ENCODE data around the gene ANKFY1. TPM values are rescaled to one million over a fixed set of nuclear protein-coding genes. Genes with fewer than 3 reads are reported as not detected.

ANKFY1 gene, protein sequence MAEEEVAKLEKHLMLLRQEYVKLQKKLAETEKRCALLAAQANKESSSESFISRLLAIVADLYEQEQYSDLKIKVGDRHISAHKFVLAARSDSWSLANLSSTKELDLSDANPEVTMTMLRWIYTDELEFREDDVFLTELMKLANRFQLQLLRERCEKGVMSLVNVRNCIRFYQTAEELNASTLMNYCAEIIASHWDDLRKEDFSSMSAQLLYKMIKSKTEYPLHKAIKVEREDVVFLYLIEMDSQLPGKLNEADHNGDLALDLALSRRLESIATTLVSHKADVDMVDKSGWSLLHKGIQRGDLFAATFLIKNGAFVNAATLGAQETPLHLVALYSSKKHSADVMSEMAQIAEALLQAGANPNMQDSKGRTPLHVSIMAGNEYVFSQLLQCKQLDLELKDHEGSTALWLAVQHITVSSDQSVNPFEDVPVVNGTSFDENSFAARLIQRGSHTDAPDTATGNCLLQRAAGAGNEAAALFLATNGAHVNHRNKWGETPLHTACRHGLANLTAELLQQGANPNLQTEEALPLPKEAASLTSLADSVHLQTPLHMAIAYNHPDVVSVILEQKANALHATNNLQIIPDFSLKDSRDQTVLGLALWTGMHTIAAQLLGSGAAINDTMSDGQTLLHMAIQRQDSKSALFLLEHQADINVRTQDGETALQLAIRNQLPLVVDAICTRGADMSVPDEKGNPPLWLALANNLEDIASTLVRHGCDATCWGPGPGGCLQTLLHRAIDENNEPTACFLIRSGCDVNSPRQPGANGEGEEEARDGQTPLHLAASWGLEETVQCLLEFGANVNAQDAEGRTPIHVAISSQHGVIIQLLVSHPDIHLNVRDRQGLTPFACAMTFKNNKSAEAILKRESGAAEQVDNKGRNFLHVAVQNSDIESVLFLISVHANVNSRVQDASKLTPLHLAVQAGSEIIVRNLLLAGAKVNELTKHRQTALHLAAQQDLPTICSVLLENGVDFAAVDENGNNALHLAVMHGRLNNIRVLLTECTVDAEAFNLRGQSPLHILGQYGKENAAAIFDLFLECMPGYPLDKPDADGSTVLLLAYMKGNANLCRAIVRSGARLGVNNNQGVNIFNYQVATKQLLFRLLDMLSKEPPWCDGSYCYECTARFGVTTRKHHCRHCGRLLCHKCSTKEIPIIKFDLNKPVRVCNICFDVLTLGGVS
- total RNA-seq = 10 to 100 TPM; 33.4 to 37.1 (median 34.8) TPM

- peak; percentile 97 for DNase-seq
- peak; percentile 98 to 99 for ATAC-seq
- H3K4me3 Mint-ChIP-seq = peak within 1 kb of the TSS; percentile 90
- H3K9me3 Mint-ChIP-seq = no peaks in the 10 kb centered on the region
- H3K27me3 Mint-ChIP-seq (ENCODE audit: low read depth) = no peaks in the 10 kb centered on the region
- H3K4me1 Mint-ChIP-seq (ENCODE audit: low read depth) = peaks cover 32% of the 10 kb centered on the region
- peaks cover 14% of the 10 kb centered on the region for H3K36me3 Mint-ChIP-seq (ENCODE audit: insufficient read depth)
Observed at GRCh38 chr17:4263282-4264215, at the start of gene ANKFY1. ANKFY1 (minus strand) TSS chr17:4263979; CDS start chr17:4263941, 38 bp downstream.

DNA sequence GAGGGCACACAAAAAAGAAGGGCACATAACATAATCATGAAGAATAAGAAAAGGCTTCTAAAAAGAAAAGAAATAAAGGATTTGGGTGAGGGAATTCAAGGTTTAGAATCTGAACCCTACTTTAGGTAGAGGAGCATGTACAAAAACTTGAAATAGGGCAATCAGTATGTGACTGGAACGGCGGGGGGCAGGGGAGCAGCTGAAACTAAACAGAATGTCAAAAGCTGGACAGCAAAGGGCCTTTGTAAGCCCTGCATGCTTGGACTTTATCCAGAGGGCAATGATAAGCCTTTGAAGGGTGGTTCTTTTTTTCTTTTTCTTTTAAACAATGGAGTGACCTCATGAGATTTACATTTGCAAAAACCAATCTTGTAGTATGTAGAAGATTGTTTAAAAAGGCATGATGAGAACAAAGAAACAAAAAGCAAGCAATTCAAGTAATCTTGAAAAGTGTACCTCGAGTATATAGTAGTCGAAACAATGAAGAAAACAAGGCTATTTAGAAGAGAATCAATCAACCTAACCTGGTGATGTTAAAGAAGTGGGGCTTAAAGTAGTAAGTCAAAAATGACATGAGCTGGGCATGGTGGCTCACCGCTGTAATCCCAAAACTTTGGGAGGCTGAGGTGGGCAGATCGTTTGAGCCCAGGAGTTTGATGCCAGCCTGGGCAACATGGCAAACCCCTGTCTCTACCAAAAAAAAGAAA, 46.7 kb upstream of the ANKFY1 start:
- H3K4me3 Mint-ChIP-seq = no peak overlapping the region
- ATAC-seq (no peak), DNase-seq (no peak)
- H3K9me3 Mint-ChIP-seq = no peaks in the 10 kb centered on the region
- no peaks in the 10 kb centered on the region for H3K27me3 Mint-ChIP-seq (ENCODE audit: low read depth)
- peaks cover 66% of the 10 kb centered on the region for H3K4me1 Mint-ChIP-seq (ENCODE audit: low read depth)
- H3K36me3 Mint-ChIP-seq (ENCODE audit: insufficient read depth) = peaks cover 4% of the 10 kb centered on the region

DNA sequence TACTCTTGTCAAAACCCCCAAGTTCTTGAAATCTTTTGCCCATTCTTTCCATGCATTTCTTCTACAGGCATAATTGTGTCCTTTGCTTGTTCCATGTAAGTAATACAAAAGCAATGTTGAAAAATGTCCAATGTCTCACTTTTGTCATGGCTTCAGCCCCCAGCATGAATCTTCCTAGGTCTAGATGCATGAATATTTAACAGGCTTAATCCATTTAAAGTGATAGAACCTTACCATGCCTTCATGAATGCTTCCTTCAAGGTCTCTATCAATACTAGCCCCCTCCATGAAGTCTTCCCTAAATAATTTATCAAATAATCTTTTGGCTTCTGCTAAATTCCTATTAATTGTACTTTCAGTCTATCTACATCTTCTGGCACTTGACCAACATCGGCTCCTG, 46.1 kb upstream of the ANKFY1 start:
- Mint-ChIP-seq H3K36me3 (ENCODE audit: insufficient read depth) (peaks cover 6% of the 10 kb centered on the region), H3K4me3 (no peak overlapping the region), H3K27me3 (ENCODE audit: low read depth) (no peaks in the 10 kb centered on the region), H3K4me1 (ENCODE audit: low read depth) (peaks cover 67% of the 10 kb centered on the region), H3K9me3 (no peaks in the 10 kb centered on the region)
- ATAC-seq (no peak), DNase-seq (no peak)

DNA sequence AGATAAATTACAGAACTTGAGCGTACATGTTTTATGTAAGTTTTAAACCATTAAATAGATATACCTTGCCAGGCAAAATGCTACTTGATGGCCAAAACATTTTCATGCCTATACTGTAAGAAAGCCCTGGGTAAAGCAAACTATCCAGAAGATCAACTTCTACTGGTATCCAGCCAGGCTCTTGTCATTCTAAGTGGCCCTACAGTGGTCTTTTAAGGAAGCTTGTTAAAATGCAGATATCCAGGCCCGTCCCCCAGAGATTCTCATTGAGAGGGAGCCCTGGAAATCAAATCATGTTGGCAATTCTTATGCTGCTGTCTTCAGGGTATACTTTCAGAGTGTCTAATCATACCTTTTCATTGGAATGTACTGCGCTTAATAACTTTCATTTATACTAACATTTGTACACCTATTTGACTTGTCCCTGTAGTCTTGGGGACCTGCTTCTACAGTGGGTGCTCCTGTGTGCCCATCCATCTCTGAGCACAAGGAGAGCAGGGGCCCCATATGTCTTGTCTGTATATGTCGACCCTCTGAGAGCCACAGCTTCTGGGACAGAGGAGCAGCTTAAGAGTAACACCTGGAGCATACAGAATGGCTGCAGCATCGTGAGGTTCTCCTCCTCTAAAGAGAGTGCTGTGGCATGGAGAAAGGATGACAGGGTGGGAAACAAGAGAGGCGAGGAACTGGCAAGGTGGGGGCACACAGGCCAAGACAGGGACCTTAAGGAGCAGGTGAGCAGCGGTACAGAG, 43.6 kb upstream of the ANKFY1 start:
- peak overlapping the region; percentile 17 for H3K4me3 Mint-ChIP-seq
- H3K36me3 Mint-ChIP-seq (ENCODE audit: insufficient read depth) = peaks cover 6% of the 10 kb centered on the region
- ATAC-seq (no peak), DNase-seq (no peak)
- no peaks in the 10 kb centered on the region for H3K27me3 Mint-ChIP-seq (ENCODE audit: low read depth)
- peaks cover 44% of the 10 kb centered on the region for H3K4me1 Mint-ChIP-seq (ENCODE audit: low read depth)
- no peaks in the 10 kb centered on the region for H3K9me3 Mint-ChIP-seq

GRCh38 chr17:4305224-4305623, 41.4 kb upstream of the ANKFY1 start:
- Mint-ChIP-seq H3K36me3 (ENCODE audit: insufficient read depth) (peaks cover 14% of the 10 kb centered on the region), H3K4me1 (ENCODE audit: low read depth) (peaks cover 26% of the 10 kb centered on the region), H3K4me3 (no peak overlapping the region), H3K27me3 (ENCODE audit: low read depth) (no peaks in the 10 kb centered on the region), H3K9me3 (no peaks in the 10 kb centered on the region)
- DNase-seq = no peak
- ATAC-seq = no peak

DNA sequence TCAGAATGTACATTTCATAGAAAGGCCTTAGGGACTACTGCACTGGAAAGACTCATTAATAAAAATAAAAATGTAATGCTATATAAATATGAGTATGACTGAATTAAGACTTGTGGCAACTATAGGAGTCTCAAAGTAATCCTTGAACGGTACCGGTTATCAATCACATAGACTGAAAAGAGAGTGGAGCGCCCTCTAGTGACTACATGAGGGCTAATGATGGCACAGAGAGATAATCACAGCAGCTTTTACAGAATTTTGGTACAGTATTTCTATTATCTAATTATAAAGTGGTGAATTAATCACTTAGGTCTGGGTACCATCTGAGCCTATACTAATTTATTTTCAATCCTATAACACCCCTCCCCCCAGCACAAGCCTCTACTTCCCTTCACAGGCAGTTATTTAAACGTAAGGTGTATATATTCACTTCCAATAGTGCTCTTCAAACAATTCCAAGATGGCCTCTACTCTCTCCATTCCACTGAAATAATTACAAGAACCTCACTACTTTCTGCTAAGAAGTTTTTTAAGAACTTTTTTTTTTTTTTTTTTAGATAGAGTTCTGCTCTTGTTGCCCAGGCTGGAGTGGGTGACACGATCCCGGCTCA, 40.7 kb upstream of the ANKFY1 start:
- H3K36me3 Mint-ChIP-seq (ENCODE audit: insufficient read depth) = peaks cover 14% of the 10 kb centered on the region
- no peak overlapping the region for H3K4me3 Mint-ChIP-seq
- H3K27me3 Mint-ChIP-seq (ENCODE audit: low read depth) = no peaks in the 10 kb centered on the region
- DNase-seq (peak; percentile 53), ATAC-seq (peak; percentile 66 to 78)
- no peaks in the 10 kb centered on the region for H3K9me3 Mint-ChIP-seq
- H3K4me1 Mint-ChIP-seq (ENCODE audit: low read depth) = peaks cover 19% of the 10 kb centered on the region

DNA sequence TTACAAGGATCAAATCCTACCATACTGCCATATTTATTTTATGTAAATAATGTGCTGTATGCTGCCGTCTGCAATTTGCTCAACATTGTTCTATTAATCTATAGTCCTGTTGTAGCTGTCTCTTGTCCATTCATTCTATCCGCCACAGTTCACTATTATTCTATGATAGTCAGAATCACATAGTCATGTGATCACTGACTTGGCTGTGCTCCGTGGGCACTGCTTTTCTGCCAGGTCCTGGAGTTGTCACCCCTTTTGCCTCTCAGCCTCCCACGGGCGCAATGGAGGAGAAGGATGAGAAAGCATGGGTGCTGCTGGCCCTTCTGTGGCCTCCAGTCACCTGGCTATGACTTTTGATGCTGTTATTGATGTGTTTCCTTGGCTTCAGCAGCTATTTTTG, 37.3 kb upstream of the ANKFY1 start:
- no peaks in the 10 kb centered on the region for H3K27me3 Mint-ChIP-seq (ENCODE audit: low read depth)
- DNase-seq (no peak), ATAC-seq (no peak)
- peaks cover 7% of the 10 kb centered on the region for H3K4me1 Mint-ChIP-seq (ENCODE audit: low read depth)
- H3K36me3 Mint-ChIP-seq (ENCODE audit: insufficient read depth) = peaks cover 12% of the 10 kb centered on the region
- H3K9me3 Mint-ChIP-seq = no peaks in the 10 kb centered on the region
- H3K4me3 Mint-ChIP-seq = no peak overlapping the region

DNA sequence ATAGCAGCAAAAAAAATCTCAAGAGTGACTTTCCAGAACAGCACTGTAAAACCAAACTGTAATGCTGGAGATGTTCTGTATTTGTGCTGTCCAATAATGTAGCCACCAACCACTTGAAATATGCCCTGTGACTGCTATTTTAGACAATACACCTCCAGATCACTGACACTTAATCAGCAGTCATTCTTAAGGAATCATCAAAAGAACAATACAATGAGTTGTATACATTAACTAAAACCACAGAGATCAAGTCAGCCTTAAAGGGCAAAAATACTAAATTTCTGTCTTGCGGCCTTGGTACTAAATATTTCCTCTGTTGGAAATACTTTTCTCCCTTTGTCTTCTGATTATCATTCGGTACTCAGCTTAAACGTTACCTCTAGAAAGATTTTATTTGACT, 33.6 kb upstream of the ANKFY1 start:
- H3K36me3 Mint-ChIP-seq (ENCODE audit: insufficient read depth) = peaks cover 17% of the 10 kb centered on the region
- H3K4me3 Mint-ChIP-seq = no peak overlapping the region
- no peaks in the 10 kb centered on the region for H3K27me3 Mint-ChIP-seq (ENCODE audit: low read depth)
- DNase-seq = no peak
- no peak for ATAC-seq
- H3K9me3 Mint-ChIP-seq = no peaks in the 10 kb centered on the region
- H3K4me1 Mint-ChIP-seq (ENCODE audit: low read depth) = peaks cover 6% of the 10 kb centered on the region

DNA sequence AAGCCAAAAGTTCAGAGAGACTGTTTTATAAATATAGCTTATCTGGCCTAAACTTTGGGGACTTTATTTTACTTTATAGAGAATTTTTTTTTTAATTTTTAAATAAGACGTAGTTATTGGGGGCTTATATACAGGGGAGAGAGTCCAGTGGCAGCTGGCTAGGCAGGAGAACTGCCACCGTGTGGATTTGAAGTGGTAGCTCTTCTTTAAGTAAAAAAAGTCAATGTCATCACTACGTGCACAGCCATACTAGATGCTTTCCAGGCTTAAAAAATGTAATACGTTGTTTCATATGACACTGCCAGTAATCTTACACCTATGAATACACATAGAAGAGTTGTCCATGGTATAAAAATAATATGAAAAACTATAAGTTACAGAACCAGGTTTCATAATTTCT, 31.9 kb upstream of the ANKFY1 start:
- H3K36me3 Mint-ChIP-seq (ENCODE audit: insufficient read depth) = peaks cover 10% of the 10 kb centered on the region

DNA sequence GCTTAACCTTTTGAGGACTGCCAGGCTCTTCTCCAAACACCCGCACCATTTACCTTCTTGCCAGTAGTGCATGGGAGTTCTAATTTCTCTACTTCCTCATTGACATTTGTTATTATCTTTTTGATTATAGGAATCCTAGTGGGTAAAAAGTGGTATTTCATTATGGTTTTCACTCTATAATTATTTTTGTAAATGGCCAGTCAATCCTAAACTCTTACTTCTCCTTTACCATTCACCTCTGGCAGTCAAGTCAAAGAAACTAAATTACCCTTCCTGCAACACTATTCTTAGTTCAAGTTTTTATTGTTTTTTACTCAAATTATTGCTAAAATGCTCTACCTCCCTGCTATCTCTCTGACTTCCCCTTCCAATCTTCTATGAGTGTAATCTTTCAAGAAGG, 29.8 kb upstream of the ANKFY1 start:
- DNase-seq (no peak), ATAC-seq (no peak)
- peaks cover 15% of the 10 kb centered on the region for H3K36me3 Mint-ChIP-seq (ENCODE audit: insufficient read depth)
- H3K4me3 Mint-ChIP-seq = no peak overlapping the region
- no peaks in the 10 kb centered on the region for H3K9me3 Mint-ChIP-seq
- H3K4me1 Mint-ChIP-seq (ENCODE audit: low read depth) = peaks cover 6% of the 10 kb centered on the region
- H3K27me3 Mint-ChIP-seq (ENCODE audit: low read depth) = no peaks in the 10 kb centered on the region

More for the DNA sequence above, 31.9 kb upstream of the ANKFY1 start:
- no peaks in the 10 kb centered on the region for H3K27me3 Mint-ChIP-seq (ENCODE audit: low read depth)
- no peak overlapping the region for H3K4me3 Mint-ChIP-seq
- no peak for DNase-seq
- H3K4me1 Mint-ChIP-seq (ENCODE audit: low read depth) = peaks cover 6% of the 10 kb centered on the region
- no peaks in the 10 kb centered on the region for H3K9me3 Mint-ChIP-seq
- no peak for ATAC-seq

GRCh38 chr17:4287710-4288109, 23.9 kb upstream of the ANKFY1 start:
- ATAC-seq (no peak), DNase-seq (no peak)
- H3K27me3 Mint-ChIP-seq (ENCODE audit: low read depth) = no peaks in the 10 kb centered on the region
- no peak overlapping the region for H3K4me3 Mint-ChIP-seq
- no peaks in the 10 kb centered on the region for H3K9me3 Mint-ChIP-seq
- peaks cover 13% of the 10 kb centered on the region for H3K36me3 Mint-ChIP-seq (ENCODE audit: insufficient read depth)
- H3K4me1 Mint-ChIP-seq (ENCODE audit: low read depth) = peaks cover 1% of the 10 kb centered on the region

DNA sequence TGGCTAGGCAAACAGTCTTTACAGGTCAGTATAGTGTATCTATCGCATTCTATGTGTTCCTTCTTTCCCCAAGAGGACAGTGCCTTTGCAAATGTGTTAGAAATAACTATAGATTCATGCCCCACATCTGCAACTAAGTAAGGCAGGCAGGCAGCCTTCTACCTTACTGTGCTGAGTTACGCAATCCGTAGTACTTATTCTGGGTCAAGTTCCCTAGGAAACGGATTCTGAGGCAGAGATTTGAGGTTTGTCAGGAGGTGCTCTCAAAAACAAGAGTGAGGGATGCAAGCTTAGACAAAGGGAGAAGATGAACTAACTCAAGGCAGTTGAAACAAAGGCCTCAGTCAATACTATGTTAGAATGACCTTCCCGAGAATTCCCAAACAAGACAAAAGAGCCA, 12.7 kb upstream of the ANKFY1 start:
- H3K9me3 Mint-ChIP-seq = no peaks in the 10 kb centered on the region
- peaks cover 1% of the 10 kb centered on the region for H3K4me1 Mint-ChIP-seq (ENCODE audit: low read depth)
- DNase-seq = no peak
- no peak for ATAC-seq
- peaks cover 22% of the 10 kb centered on the region for H3K36me3 Mint-ChIP-seq (ENCODE audit: insufficient read depth)
- no peaks in the 10 kb centered on the region for H3K27me3 Mint-ChIP-seq (ENCODE audit: low read depth)
- no peak overlapping the region for H3K4me3 Mint-ChIP-seq

Data from activated T-cell treated with anti-CD3 and anti-CD28 coated beads, Interleukin-2, amount 50 U/mL, for 4 hours (primary cell).